Glutamatergic neuron (in vitro differentiated cells): ENCODE data around the gene PSG6. TPM values are rescaled to one million over a fixed set of nuclear protein-coding genes. Genes with fewer than 3 reads are reported as not detected.
"Not testable (repeated sequence)": the region's sequence is repeated elsewhere in the genome, so short reads cannot be mapped to it uniquely, and the experiment has no call there.

Experiments used
- DNase-seq: peaks from one replicate; pipeline ENCODE4 v3.0.0; 2022
- H3K27ac Mint-ChIP-seq: one replicate; pipeline ENCODE4 v1.8.0; 2020; ENCODE audit warnings: mild to moderate bottlenecking, mixed read lengths, inconsistent platforms; ENCODE audit not compliant: unreplicated experiment
- H3K27me3 Mint-ChIP-seq: one replicate; pipeline ENCODE4 v1.8.0; 2020; ENCODE audit warnings: mild to moderate bottlenecking, moderate library complexity, mixed read lengths, inconsistent platforms; ENCODE audit not compliant: unreplicated experiment
- H3K36me3 Mint-ChIP-seq: one replicate; pipeline ENCODE4 v1.8.0; 2020; ENCODE audit warnings: mild to moderate bottlenecking, mixed read lengths, inconsistent platforms; ENCODE audit not compliant: unreplicated experiment
- H3K4me1 Mint-ChIP-seq: one replicate; pipeline ENCODE4 v1.8.0; 2020; ENCODE audit warnings: mild to moderate bottlenecking, low read depth, mixed read lengths, inconsistent platforms; ENCODE audit not compliant: unreplicated experiment
- H3K4me3 Mint-ChIP-seq: one replicate; pipeline ENCODE4 v1.8.0; 2020; ENCODE audit warnings: mild to moderate bottlenecking, mixed read lengths, inconsistent platforms; ENCODE audit not compliant: unreplicated experiment
- H3K9me3 Mint-ChIP-seq: one replicate; pipeline ENCODE4 v1.8.0; 2020; ENCODE audit warnings: mild to moderate bottlenecking, moderate library complexity, mixed read lengths, inconsistent platforms; ENCODE audit not compliant: unreplicated experiment
- CTCF ChIP-seq: fragments of 200-600 bp; sonication (generic); IDR thresholded peaks from one replicate; pipeline ENCODE4 v1.5.0; 2021; ENCODE audit not compliant: partially characterized antibody, unreplicated experiment
- total RNA-seq: library from RNA; stranded (reverse); fragmentation: NEBNext Ultra II Directional; extraction: Animal tissue kit (Norgen Biotek cat#: 25700); gene quantifications from one replicate; pipeline ENCODE4 v1.2.1, GENCODE V29; 2021; ENCODE audit not compliant: unreplicated experiment

PSG6 gene
- total RNA-seq, 1 donor from 2014 or later, result not detected

GRCh38 chr19:42919757-42920079 lies 2.0 kb upstream of the PSG6 start:
- Mint-ChIP-seq H3K4me1 (no peaks in the 10 kb centered on the region), H3K27me3 (peaks cover 1% of the 10 kb centered on the region), H3K4me3 (no peak overlapping the region), H3K27ac (no peak overlapping the region), H3K9me3 (peaks cover 3% of the 10 kb centered on the region), H3K36me3 (no peaks in the 10 kb centered on the region)
- DNase-seq, result no peak
- no peak for TF ChIP-seq CTCF

- not testable (repeated sequence) for H3K27ac Mint-ChIP-seq, H3K4me3 Mint-ChIP-seq, H3K27me3 Mint-ChIP-seq, H3K9me3 Mint-ChIP-seq, H3K36me3 Mint-ChIP-seq, H3K4me1 Mint-ChIP-seq, DNase-seq
- TF ChIP-seq CTCF, result peak; percentile 39
Measured at GRCh38 chr19:42919070-42919756, 1.5 kb upstream of the PSG6 start.

GRCh38 chr19:42918377-42919069 lies 829 bp upstream of the PSG6 start:
- not testable (repeated sequence) for H3K4me3 Mint-ChIP-seq, H3K27ac Mint-ChIP-seq, H3K36me3 Mint-ChIP-seq, DNase-seq, H3K27me3 Mint-ChIP-seq, H3K4me1 Mint-ChIP-seq, H3K9me3 Mint-ChIP-seq

GRCh38 chr19:42916931-42917330 lies 763 bp downstream of the PSG6 start:
- H3K27me3 Mint-ChIP-seq, H3K9me3 Mint-ChIP-seq, DNase-seq, H3K36me3 Mint-ChIP-seq, H3K27ac Mint-ChIP-seq, H3K4me3 Mint-ChIP-seq, H3K4me1 Mint-ChIP-seq: not testable (repeated sequence)

GRCh38 chr19:42913516-42913915 lies 4.2 kb downstream of the PSG6 start:
- H3K36me3 Mint-ChIP-seq, DNase-seq, H3K4me3 Mint-ChIP-seq, H3K9me3 Mint-ChIP-seq, H3K27ac Mint-ChIP-seq, H3K27me3 Mint-ChIP-seq, H3K4me1 Mint-ChIP-seq: not testable (repeated sequence)

- H3K27ac Mint-ChIP-seq, H3K9me3 Mint-ChIP-seq, H3K36me3 Mint-ChIP-seq, H3K4me3 Mint-ChIP-seq, DNase-seq, H3K4me1 Mint-ChIP-seq, H3K27me3 Mint-ChIP-seq: not testable (repeated sequence)
Measured at GRCh38 chr19:42912941-42913340, 4.8 kb downstream of the PSG6 start.

GRCh38 chr19:42911731-42912130 lies 6.0 kb downstream of the PSG6 start:
- not testable (repeated sequence) for H3K27ac Mint-ChIP-seq, H3K4me1 Mint-ChIP-seq, H3K36me3 Mint-ChIP-seq, H3K9me3 Mint-ChIP-seq, DNase-seq, H3K4me3 Mint-ChIP-seq, H3K27me3 Mint-ChIP-seq

- not testable (repeated sequence) for H3K27ac Mint-ChIP-seq, H3K4me3 Mint-ChIP-seq, H3K4me1 Mint-ChIP-seq, H3K9me3 Mint-ChIP-seq, DNase-seq, H3K27me3 Mint-ChIP-seq, H3K36me3 Mint-ChIP-seq
Measured at GRCh38 chr19:42906162-42906561, 11.5 kb downstream of the PSG6 start.

- not testable (repeated sequence) for H3K9me3 Mint-ChIP-seq, H3K4me3 Mint-ChIP-seq, H3K27me3 Mint-ChIP-seq, H3K27ac Mint-ChIP-seq, DNase-seq, H3K4me1 Mint-ChIP-seq, H3K36me3 Mint-ChIP-seq
Measured at GRCh38 chr19:42900561-42900960, 17.1 kb downstream of the PSG6 start.

- H3K27me3 Mint-ChIP-seq, H3K36me3 Mint-ChIP-seq, H3K4me3 Mint-ChIP-seq, H3K9me3 Mint-ChIP-seq, H3K4me1 Mint-ChIP-seq, DNase-seq, H3K27ac Mint-ChIP-seq: not testable (repeated sequence)
Measured at GRCh38 chr19:42899674-42900073, 18.0 kb downstream of the PSG6 start.

- H3K9me3 Mint-ChIP-seq, H3K27me3 Mint-ChIP-seq, H3K27ac Mint-ChIP-seq, DNase-seq, H3K4me1 Mint-ChIP-seq, H3K36me3 Mint-ChIP-seq, H3K4me3 Mint-ChIP-seq: not testable (repeated sequence)
Measured at GRCh38 chr19:42899110-42899509, 18.6 kb downstream of the PSG6 start.
